ENCODE measurements around the gene INAFM2.

DNA sequence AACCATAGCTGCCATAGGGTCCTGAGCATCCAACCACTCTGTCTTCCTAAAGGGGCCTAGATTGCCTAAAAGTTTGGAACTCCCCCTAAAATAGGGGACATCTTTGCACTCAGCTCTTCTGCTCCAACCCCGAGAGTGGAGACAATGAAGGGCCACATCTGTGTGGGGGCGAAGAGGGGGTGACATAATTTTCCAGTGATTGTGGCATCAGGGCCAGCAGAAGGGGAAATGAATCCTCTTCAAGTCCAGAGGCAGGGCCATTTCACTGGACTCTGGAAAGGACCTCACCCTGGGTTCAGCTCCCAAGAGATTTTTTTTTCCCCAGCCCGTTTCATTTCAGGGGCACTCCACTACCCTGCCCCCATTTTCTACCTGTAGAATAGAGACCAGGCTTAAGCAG lies 36.0 kb upstream of the INAFM2 start:
- no peak for TF ChIP-seq FOXM1 (IDR thresholded peaks at IDR 0.05; ENCODE audit: borderline replicate concordance)
- TF ChIP-seq LEF1 (IDR thresholded peaks at IDR 0.05; ENCODE audit: borderline replicate concordance) = no peak

All from HEK293T (cell line).